ENCODE results near the gene SYPL1.
"Not testable (repeated sequence)": the region's sequence is repeated elsewhere in the genome, so short reads cannot be mapped to it uniquely, and the experiment has no call there.

SYPL1 gene

DNA sequence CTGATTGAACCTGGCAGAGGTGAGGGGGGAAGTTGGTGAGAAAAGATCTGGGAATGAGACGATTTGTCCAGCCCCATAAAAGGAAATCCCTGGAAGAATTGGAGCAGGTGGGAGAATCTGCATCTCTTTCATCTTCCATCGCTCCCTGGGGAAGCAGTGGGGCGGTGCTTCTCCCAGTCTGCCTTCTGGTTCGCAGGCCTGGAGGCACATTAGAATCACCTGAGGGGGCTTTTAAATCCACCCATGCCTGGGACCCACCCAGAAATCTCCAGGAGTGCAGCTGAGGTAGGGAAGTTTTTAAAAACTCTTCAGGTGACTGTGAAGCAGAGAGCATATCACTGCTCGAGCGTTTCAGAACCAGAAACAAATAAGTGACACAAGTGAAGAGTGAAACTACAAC lies 26.7 kb upstream of the SYPL1 start:
- Histone ChIP-seq H3K9ac (ENCODE audit: low read depth, low read length) (no peak overlapping the region), H3K4me1 (ENCODE audit: insufficient read depth, low read length) (no peaks in the 10 kb centered on the region), H3K27me3 (ENCODE audit: insufficient read depth, low read length, poor library complexity) (peaks cover 22% of the 10 kb centered on the region), H3K4me3 (ENCODE audit: low read depth in 1 of 2, low read length in 2 of 2) (no peak overlapping the region), H3K36me3 (ENCODE audit: insufficient read depth, low read length) (no peaks in the 10 kb centered on the region), H3K79me2 (ENCODE audit: insufficient read depth, low read length) (no peaks in the 10 kb centered on the region), H3K27ac (ENCODE audit: low read length) (no peak overlapping the region), H3K4me2 (ENCODE audit: insufficient read depth, low read length) (no peak overlapping the region), H4K20me1 (ENCODE audit: insufficient read depth, low read length) (no peaks in the 10 kb centered on the region), H3K9me3 (ENCODE audit: insufficient read depth, low read length, severe bottlenecking) (no peaks in the 10 kb centered on the region), H2AFZ (ENCODE audit: low read depth, low read length) (no peak overlapping the region)
- ATAC-seq (ENCODE audit: insufficient read depth, low read depth) (no peak), DNase-seq (no peak)
- TF ChIP-seq EZH2 (IDR thresholded peaks at IDR 0.05; ENCODE audit: borderline replicate concordance, low read depth, low read length, severe bottlenecking) = no peak
- TF ChIP-seq, protein P1, sequence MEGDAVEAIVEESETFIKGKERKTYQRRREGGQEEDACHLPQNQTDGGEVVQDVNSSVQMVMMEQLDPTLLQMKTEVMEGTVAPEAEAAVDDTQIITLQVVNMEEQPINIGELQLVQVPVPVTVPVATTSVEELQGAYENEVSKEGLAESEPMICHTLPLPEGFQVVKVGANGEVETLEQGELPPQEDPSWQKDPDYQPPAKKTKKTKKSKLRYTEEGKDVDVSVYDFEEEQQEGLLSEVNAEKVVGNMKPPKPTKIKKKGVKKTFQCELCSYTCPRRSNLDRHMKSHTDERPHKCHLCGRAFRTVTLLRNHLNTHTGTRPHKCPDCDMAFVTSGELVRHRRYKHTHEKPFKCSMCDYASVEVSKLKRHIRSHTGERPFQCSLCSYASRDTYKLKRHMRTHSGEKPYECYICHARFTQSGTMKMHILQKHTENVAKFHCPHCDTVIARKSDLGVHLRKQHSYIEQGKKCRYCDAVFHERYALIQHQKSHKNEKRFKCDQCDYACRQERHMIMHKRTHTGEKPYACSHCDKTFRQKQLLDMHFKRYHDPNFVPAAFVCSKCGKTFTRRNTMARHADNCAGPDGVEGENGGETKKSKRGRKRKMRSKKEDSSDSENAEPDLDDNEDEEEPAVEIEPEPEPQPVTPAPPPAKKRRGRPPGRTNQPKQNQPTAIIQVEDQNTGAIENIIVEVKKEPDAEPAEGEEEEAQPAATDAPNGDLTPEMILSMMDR (IDR thresholded peaks at IDR 0.05; ENCODE audit: borderline replicate concordance, extremely low read depth, low read length, poor library complexity, severe bottlenecking) = no peak

DNA sequence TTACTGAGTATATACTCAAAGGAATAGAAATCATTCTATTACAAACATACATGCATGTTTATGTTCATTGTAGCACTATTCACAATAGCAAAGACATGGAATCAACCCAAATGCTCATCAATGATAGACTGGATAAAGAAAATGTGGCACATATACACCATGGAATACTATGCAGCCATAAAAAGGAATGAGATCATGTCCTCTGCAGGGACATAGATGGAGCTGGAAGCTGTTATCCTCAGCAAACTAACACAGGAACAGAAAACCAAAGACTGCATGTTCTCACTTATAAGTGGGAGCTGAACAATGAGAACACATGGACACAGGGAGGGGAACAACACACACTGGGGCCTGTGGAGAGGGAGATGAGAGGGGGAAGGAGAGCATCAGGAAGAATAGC lies 26.1 kb upstream of the SYPL1 start:
- not testable (repeated sequence) for ATAC-seq (ENCODE audit: insufficient read depth, low read depth); H3K4me1 ChIP-seq (ENCODE audit: insufficient read depth, low read length); H3K4me2 ChIP-seq (ENCODE audit: insufficient read depth, low read length); H3K27ac ChIP-seq (ENCODE audit: low read length); H4K20me1 ChIP-seq (ENCODE audit: insufficient read depth, low read length); DNase-seq; H3K4me3 ChIP-seq (ENCODE audit: low read depth in 1 of 2, low read length in 2 of 2); H3K9ac ChIP-seq (ENCODE audit: low read depth, low read length); H2AFZ ChIP-seq (ENCODE audit: low read depth, low read length); H3K79me2 ChIP-seq (ENCODE audit: insufficient read depth, low read length); H3K9me3 ChIP-seq (ENCODE audit: insufficient read depth, low read length, severe bottlenecking); H3K36me3 ChIP-seq (ENCODE audit: insufficient read depth, low read length)
- peaks cover 25% of the 10 kb centered on the region for H3K27me3 ChIP-seq (ENCODE audit: insufficient read depth, low read length, poor library complexity)

DNA sequence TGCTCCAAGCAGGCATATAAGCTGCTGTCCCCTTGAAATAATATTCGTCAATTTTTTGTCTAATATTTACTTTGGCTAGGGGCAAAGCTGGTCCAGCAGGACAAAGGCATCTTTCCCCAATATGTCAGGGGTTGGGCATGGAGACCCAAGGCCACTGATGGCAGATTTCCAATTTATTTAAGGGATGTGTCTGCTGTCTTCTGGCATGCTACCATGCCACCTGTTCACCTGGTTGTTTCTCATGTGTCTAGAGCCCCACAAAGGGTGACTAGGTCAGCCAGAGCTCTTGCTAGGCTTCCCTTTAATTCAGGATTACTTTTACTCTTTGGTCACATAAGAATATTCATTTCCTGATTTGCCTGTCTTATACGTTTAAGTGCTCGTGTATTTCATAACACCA lies 22.1 kb upstream of the SYPL1 start:
- no peak overlapping the region for H2AFZ ChIP-seq (ENCODE audit: low read depth, low read length)
- H3K36me3 ChIP-seq (ENCODE audit: insufficient read depth, low read length) = no peaks in the 10 kb centered on the region
- H3K4me3 ChIP-seq (ENCODE audit: low read depth in 1 of 2, low read length in 2 of 2) = no peak overlapping the region
- TF ChIP-seq EZH2 (IDR thresholded peaks at IDR 0.05; ENCODE audit: borderline replicate concordance, low read depth, low read length, severe bottlenecking) = no peak
- TF ChIP-seq, protein P1 (IDR thresholded peaks at IDR 0.05; ENCODE audit: borderline replicate concordance, extremely low read depth, low read length, poor library complexity, severe bottlenecking) = no peak
- no peak overlapping the region for H3K27ac ChIP-seq (ENCODE audit: low read length)
- H4K20me1 ChIP-seq (ENCODE audit: insufficient read depth, low read length) = no peaks in the 10 kb centered on the region
- no peak overlapping the region for H3K9ac ChIP-seq (ENCODE audit: low read depth, low read length)
- peaks cover 25% of the 10 kb centered on the region for H3K27me3 ChIP-seq (ENCODE audit: insufficient read depth, low read length, poor library complexity)
- H3K4me2 ChIP-seq (ENCODE audit: insufficient read depth, low read length) = no peak overlapping the region
- no peak for ATAC-seq (ENCODE audit: insufficient read depth, low read depth)
- H3K9me3 ChIP-seq (ENCODE audit: insufficient read depth, low read length, severe bottlenecking) = no peaks in the 10 kb centered on the region
- H3K79me2 ChIP-seq (ENCODE audit: insufficient read depth, low read length) = no peaks in the 10 kb centered on the region
- no peak for DNase-seq
- H3K4me1 ChIP-seq (ENCODE audit: insufficient read depth, low read length) = no peaks in the 10 kb centered on the region

DNA sequence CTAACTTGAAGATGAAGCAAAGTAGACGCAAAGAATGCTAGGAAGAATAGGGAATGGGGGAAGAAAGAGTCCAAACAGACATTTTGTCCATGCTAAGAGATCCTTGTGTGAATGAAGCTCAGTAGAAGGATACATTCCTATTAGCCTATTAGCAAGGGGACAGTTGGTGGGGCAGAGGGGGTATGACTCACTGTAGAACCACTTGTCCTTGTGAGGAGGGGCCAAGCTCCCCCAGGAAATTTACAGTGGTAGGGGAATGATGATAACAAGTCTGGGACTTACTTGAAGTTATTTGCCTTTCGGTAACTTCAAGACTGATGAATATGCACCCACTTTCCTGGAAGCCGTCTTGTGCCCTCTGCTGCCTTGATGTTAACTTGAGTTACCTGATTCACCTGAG lies 17.2 kb upstream of the SYPL1 start:
- no peak overlapping the region for H3K4me2 ChIP-seq (ENCODE audit: insufficient read depth, low read length)
- TF ChIP-seq, protein P1 (IDR thresholded peaks at IDR 0.05; ENCODE audit: borderline replicate concordance, extremely low read depth, low read length, poor library complexity, severe bottlenecking) = no peak
- TF ChIP-seq EZH2 (IDR thresholded peaks at IDR 0.05; ENCODE audit: borderline replicate concordance, low read depth, low read length, severe bottlenecking) = no peak
- H3K79me2 ChIP-seq (ENCODE audit: insufficient read depth, low read length) = no peaks in the 10 kb centered on the region
- no peak overlapping the region for H2AFZ ChIP-seq (ENCODE audit: low read depth, low read length)
- H3K27me3 ChIP-seq (ENCODE audit: insufficient read depth, low read length, poor library complexity) = peaks cover 18% of the 10 kb centered on the region
- H3K27ac ChIP-seq (ENCODE audit: low read length) = no peak overlapping the region
- DNase-seq (no peak), ATAC-seq (ENCODE audit: insufficient read depth, low read depth) (no peak)
- no peak overlapping the region for H3K9ac ChIP-seq (ENCODE audit: low read depth, low read length)
- no peak overlapping the region for H3K4me3 ChIP-seq (ENCODE audit: low read depth in 1 of 2, low read length in 2 of 2)
- H3K36me3 ChIP-seq (ENCODE audit: insufficient read depth, low read length) = no peaks in the 10 kb centered on the region
- no peaks in the 10 kb centered on the region for H4K20me1 ChIP-seq (ENCODE audit: insufficient read depth, low read length)
- no peaks in the 10 kb centered on the region for H3K9me3 ChIP-seq (ENCODE audit: insufficient read depth, low read length, severe bottlenecking)
- peaks cover 8% of the 10 kb centered on the region; the same call in 1 of the 2 replicates for H3K4me1 ChIP-seq (ENCODE audit: insufficient read depth, low read length)
